ENCODE results near the gene ABHD5. TPM values are rescaled to one million over a fixed set of nuclear protein-coding genes. Genes with fewer than 3 reads are reported as not detected.
A peak's percentile ranks its signal among the peaks of the same experiment; 100 is the strongest.

Gene ABHD5
- polyA plus RNA-seq, 4 donors = 13.8 to 42.5 (median 28.9) TPM

- Histone ChIP-seq H3K27ac (ENCODE audit: low read depth in 1 of 3, low read length in 2 of 3) (no peak overlapping the region), H3K36me3 (ENCODE audit: control insufficient read depth in 3 of 3, insufficient read depth in 2 of 3, low read depth in 1 of 3, low read length in 3 of 3) (peaks cover 0 to 15% (median 3%) of the 10 kb centered on the region in 3 donors), H3K27me3 (ENCODE audit: control insufficient read depth in 3 of 3, insufficient read depth in 3 of 3, low read length in 3 of 3) (no peaks in the 10 kb centered on the region), H3K4me3 (ENCODE audit: low read depth in 1 of 3, low read length in 3 of 3) (no peak overlapping the region), H3K9me3 (ENCODE audit: control insufficient read depth in 2 of 2, insufficient read depth in 1 of 2, low read depth in 1 of 2, low read length in 1 of 2) (peaks cover 0 to 8% of the 10 kb centered on the region in 2 donors), H3K4me1 (ENCODE audit: control insufficient read depth in 3 of 3, insufficient read depth in 2 of 3, low read depth in 1 of 3, low read length in 2 of 3) (peaks cover 0 to 51% (median 10%) of the 10 kb centered on the region in 3 donors)
- 66 to 82% (median 78%) methylated on average over 6 of the region's 6 CpGs for WGBS, 3 donors
- DNase-seq (no peak), FAIRE-seq (no peak)
These were observed 43.0 kb downstream of the ABHD5 start for GRCh38 chr3:43733459-43734384.

DNA sequence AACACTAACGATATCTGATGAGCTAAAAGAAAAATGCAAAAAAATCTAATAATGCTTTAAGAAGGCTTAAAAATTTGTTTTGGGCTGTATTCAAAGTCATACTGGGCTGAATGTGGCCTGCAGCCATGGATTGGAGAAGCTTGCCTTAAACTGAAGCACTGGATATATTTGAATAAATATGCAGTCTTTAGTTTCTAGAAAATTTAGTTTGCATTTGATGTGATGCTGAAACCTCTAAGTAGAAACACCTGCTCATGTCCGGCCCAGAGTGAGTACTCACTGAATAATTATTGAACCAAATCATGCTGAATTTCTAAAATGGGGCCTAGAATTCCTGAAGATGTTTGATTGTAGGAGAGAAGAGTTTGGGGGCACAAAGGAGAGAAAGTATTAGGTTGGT is 43.9 kb downstream of the ABHD5 start:
- FAIRE-seq (no peak), DNase-seq (no peak)
- WGBS, 3 donors = 87 to 94% (median 94%) methylated on average over 2 of the region's 2 CpGs
- H3K9me3 ChIP-seq (ENCODE audit: control insufficient read depth in 2 of 2, insufficient read depth in 1 of 2, low read depth in 1 of 2, low read length in 1 of 2) = peaks cover 0 to 8% of the 10 kb centered on the region in 2 donors
- H3K27me3 ChIP-seq (ENCODE audit: control insufficient read depth in 3 of 3, insufficient read depth in 3 of 3, low read length in 3 of 3) = no peaks in the 10 kb centered on the region
- peaks cover 0 to 15% (median 3%) of the 10 kb centered on the region in 3 donors for H3K36me3 ChIP-seq (ENCODE audit: control insufficient read depth in 3 of 3, insufficient read depth in 2 of 3, low read depth in 1 of 3, low read length in 3 of 3)
- no peak overlapping the region for H3K4me3 ChIP-seq (ENCODE audit: low read depth in 1 of 3, low read length in 3 of 3)
- H3K27ac ChIP-seq (ENCODE audit: low read depth in 1 of 3, low read length in 2 of 3) = peak overlapping the region in 1 of 3 donors; percentile 87
- peaks cover 0 to 47% (median 6%) of the 10 kb centered on the region in 3 donors for H3K4me1 ChIP-seq (ENCODE audit: control insufficient read depth in 3 of 3, insufficient read depth in 2 of 3, low read depth in 1 of 3, low read length in 2 of 3)

DNA sequence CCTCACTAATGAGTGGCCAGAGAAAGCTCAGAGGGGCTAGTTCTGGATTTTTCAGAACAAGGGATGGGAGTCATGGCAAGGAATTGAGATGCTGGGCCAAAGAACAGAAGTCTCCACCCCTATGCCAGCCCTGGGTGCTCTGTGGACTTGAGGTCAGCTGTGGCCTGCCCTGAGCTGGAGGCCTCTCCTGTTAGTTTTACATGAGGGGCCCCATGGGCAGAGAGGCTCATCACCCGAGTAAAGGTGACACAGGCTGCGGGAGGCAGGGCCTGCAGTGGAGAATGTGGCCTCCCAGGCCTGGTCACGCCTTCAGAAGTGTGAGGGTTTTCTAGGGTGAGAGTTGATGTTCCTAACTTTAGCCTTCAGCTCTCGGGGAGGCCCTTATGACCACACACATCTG is 44.9 kb downstream of the ABHD5 start:
- peaks cover 0 to 8% of the 10 kb centered on the region in 2 donors for H3K9me3 ChIP-seq (ENCODE audit: control insufficient read depth in 2 of 2, insufficient read depth in 1 of 2, low read depth in 1 of 2, low read length in 1 of 2)
- peak overlapping the region in 2 of 3 donors; percentile 39 to 87 for H3K27ac ChIP-seq (ENCODE audit: low read depth in 1 of 3, low read length in 2 of 3)
- peaks cover 0 to 39% (median 6%) of the 10 kb centered on the region in 3 donors for H3K4me1 ChIP-seq (ENCODE audit: control insufficient read depth in 3 of 3, insufficient read depth in 2 of 3, low read depth in 1 of 3, low read length in 2 of 3)
- H3K27me3 ChIP-seq (ENCODE audit: control insufficient read depth in 3 of 3, insufficient read depth in 3 of 3, low read length in 3 of 3) = no peaks in the 10 kb centered on the region
- H3K36me3 ChIP-seq (ENCODE audit: control insufficient read depth in 3 of 3, insufficient read depth in 2 of 3, low read depth in 1 of 3, low read length in 3 of 3) = peaks cover 0 to 13% (median 3%) of the 10 kb centered on the region in 3 donors
- DNase-seq (peak; percentile 35 to 76), FAIRE-seq (no peak)
- WGBS, 3 donors = 89 to 95% (median 90%) methylated on average over 4 of the region's 4 CpGs
- H3K4me3 ChIP-seq (ENCODE audit: low read depth in 1 of 3, low read length in 3 of 3) = no peak overlapping the region

- peaks cover 0 to 38% (median 6%) of the 10 kb centered on the region in 3 donors for H3K4me1 ChIP-seq (ENCODE audit: control insufficient read depth in 3 of 3, insufficient read depth in 2 of 3, low read depth in 1 of 3, low read length in 2 of 3)
- H3K4me3 ChIP-seq (ENCODE audit: low read depth in 1 of 3, low read length in 3 of 3) = no peak overlapping the region
- no peak for FAIRE-seq
- peak overlapping the region; percentile 36 to 87 (median 82) for H3K27ac ChIP-seq (ENCODE audit: low read depth in 1 of 3, low read length in 2 of 3)
- DNase-seq = peak; percentile 86 to 91
- WGBS, 3 donors = 11 to 45% (median 35%) methylated on average over 8 of the region's 8 CpGs
- peaks cover 0 to 8% of the 10 kb centered on the region in 2 donors for H3K9me3 ChIP-seq (ENCODE audit: control insufficient read depth in 2 of 2, insufficient read depth in 1 of 2, low read depth in 1 of 2, low read length in 1 of 2)
- H3K27me3 ChIP-seq (ENCODE audit: control insufficient read depth in 3 of 3, insufficient read depth in 3 of 3, low read length in 3 of 3) = no peaks in the 10 kb centered on the region
- peaks cover 0 to 12% (median 3%) of the 10 kb centered on the region in 3 donors for H3K36me3 ChIP-seq (ENCODE audit: control insufficient read depth in 3 of 3, insufficient read depth in 2 of 3, low read depth in 1 of 3, low read length in 3 of 3)
These were observed 46.1 kb downstream of the ABHD5 start for GRCh38 chr3:43736558-43737440.

- Histone ChIP-seq H3K27me3 (ENCODE audit: control insufficient read depth in 3 of 3, insufficient read depth in 3 of 3, low read length in 3 of 3) (no peaks in the 10 kb centered on the region), H3K36me3 (ENCODE audit: control insufficient read depth in 3 of 3, insufficient read depth in 2 of 3, low read depth in 1 of 3, low read length in 3 of 3) (peaks cover 0 to 7% (median 3%) of the 10 kb centered on the region in 3 donors), H3K4me1 (ENCODE audit: control insufficient read depth in 3 of 3, insufficient read depth in 2 of 3, low read depth in 1 of 3, low read length in 2 of 3) (peaks cover 0 to 48% (median 6%) of the 10 kb centered on the region in 3 donors), H3K4me3 (ENCODE audit: low read depth in 1 of 3, low read length in 3 of 3) (no peak overlapping the region), H3K27ac (ENCODE audit: low read depth in 1 of 3, low read length in 2 of 3) (peak overlapping the region in 2 of 3 donors; percentile 65 to 87), H3K9me3 (ENCODE audit: control insufficient read depth in 2 of 2, insufficient read depth in 1 of 2, low read depth in 1 of 2, low read length in 1 of 2) (peaks cover 0 to 8% of the 10 kb centered on the region in 2 donors)
- FAIRE-seq = no peak
- WGBS, 3 donors = 85 to 90% (median 89%) methylated on average over 2 of the region's 2 CpGs
- DNase-seq = no peak
These were observed 47.6 kb downstream of the ABHD5 start for GRCh38 chr3:43738305-43738704.

DNA sequence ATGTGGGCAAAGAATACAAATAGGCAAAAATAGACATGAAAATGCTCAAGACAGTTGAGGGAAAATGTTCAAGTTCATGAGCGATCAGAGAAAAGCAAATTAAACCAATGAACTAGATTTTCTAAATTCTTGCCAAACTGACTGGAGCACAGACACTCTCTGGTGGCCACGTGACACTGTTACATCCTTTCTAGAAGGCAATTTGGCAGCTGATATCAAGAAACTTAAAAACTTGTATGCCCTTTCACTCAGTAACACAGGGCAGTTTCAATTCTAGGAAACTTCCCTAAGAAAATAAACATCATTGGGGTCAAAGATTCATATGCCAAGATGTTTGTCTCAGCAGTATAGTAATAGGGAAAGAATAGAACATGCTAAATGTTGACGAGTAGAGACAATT is 52.2 kb downstream of the ABHD5 start:
- H3K36me3 ChIP-seq (ENCODE audit: control insufficient read depth in 3 of 3, insufficient read depth in 2 of 3, low read depth in 1 of 3, low read length in 3 of 3) = no peaks in the 10 kb centered on the region
- H3K27me3 ChIP-seq (ENCODE audit: control insufficient read depth in 3 of 3, insufficient read depth in 3 of 3, low read length in 3 of 3) = no peaks in the 10 kb centered on the region
- peaks cover 0 to 25% (median 4%) of the 10 kb centered on the region in 3 donors for H3K4me1 ChIP-seq (ENCODE audit: control insufficient read depth in 3 of 3, insufficient read depth in 2 of 3, low read depth in 1 of 3, low read length in 2 of 3)
- WGBS, 3 donors = 22 to 32% (median 30%) methylated on average over 3 of the region's 3 CpGs
- FAIRE-seq (no peak), DNase-seq (peak; percentile 36 to 64)
- peak overlapping the region in 1 of 3 donors; percentile 69 for H3K27ac ChIP-seq (ENCODE audit: low read depth in 1 of 3, low read length in 2 of 3)
- peaks cover 0 to 15% of the 10 kb centered on the region in 2 donors for H3K9me3 ChIP-seq (ENCODE audit: control insufficient read depth in 2 of 2, insufficient read depth in 1 of 2, low read depth in 1 of 2, low read length in 1 of 2)
- H3K4me3 ChIP-seq (ENCODE audit: low read depth in 1 of 3, low read length in 3 of 3) = no peak overlapping the region

DNA sequence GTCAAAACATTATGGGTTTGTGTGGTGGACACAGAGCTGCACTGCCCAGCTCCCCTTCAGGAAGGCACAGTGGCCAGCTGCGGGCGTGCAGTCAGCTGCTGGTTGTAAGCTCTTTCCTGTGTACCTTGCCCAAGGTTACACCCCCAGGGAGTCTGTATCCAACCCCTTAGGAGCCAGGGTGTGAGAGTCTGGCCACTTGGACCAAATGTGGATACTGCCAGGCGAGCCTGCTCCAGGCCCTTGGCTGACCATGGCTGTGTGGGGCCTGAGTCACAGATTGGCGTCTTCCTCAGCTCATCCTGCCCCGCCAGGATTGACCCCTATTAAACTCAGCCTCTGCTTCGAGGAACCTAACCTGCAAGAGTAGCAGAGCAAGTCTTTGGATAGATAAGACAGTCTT is 56.9 kb downstream of the ABHD5 start:
- H3K9me3 ChIP-seq (ENCODE audit: control insufficient read depth in 2 of 2, insufficient read depth in 1 of 2, low read depth in 1 of 2, low read length in 1 of 2) = peaks cover 0 to 15% of the 10 kb centered on the region in 2 donors
- H3K4me3 ChIP-seq (ENCODE audit: low read depth in 1 of 3, low read length in 3 of 3) = no peak overlapping the region
- H3K27me3 ChIP-seq (ENCODE audit: control insufficient read depth in 3 of 3, insufficient read depth in 3 of 3, low read length in 3 of 3) = no peaks in the 10 kb centered on the region
- DNase-seq (peak in 1 of 2 donors; percentile 54), FAIRE-seq (no peak)
- H3K36me3 ChIP-seq (ENCODE audit: control insufficient read depth in 3 of 3, insufficient read depth in 2 of 3, low read depth in 1 of 3, low read length in 3 of 3) = no peaks in the 10 kb centered on the region
- peaks cover 0 to 18% (median 0%) of the 10 kb centered on the region in 3 donors for H3K4me1 ChIP-seq (ENCODE audit: control insufficient read depth in 3 of 3, insufficient read depth in 2 of 3, low read depth in 1 of 3, low read length in 2 of 3)
- peak overlapping the region in 1 of 3 donors; percentile 48 for H3K27ac ChIP-seq (ENCODE audit: low read depth in 1 of 3, low read length in 2 of 3)
- WGBS, 3 donors = 45 to 64% (median 52%) methylated on average over 6 of the region's 6 CpGs

DNA sequence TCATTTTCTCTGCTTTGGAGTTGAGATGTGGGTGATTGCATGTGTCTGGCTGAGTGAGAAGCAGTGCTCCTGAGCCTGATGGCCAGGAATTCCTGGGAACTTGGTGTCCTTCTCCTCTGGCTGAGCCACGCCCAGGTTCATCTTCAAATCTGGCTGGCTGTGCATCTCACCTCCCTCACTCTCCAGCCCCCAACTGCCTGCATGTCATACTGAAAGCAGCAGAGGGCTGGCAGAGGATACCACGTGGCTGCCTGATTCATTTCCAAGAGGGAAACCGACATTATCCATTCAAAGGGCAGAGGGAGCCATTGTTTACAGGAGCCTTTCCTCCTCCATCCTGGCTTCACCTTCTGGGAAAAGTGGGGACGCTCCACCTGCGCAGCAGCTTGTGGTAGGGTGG is 57.4 kb downstream of the ABHD5 start:
- DNase-seq (peak in 1 of 2 donors; percentile 26), FAIRE-seq (no peak)
- no peak overlapping the region for H3K4me3 ChIP-seq (ENCODE audit: low read depth in 1 of 3, low read length in 3 of 3)
- H3K27ac ChIP-seq (ENCODE audit: low read depth in 1 of 3, low read length in 2 of 3) = peak overlapping the region in 1 of 3 donors; percentile 48
- H3K9me3 ChIP-seq (ENCODE audit: control insufficient read depth in 2 of 2, insufficient read depth in 1 of 2, low read depth in 1 of 2, low read length in 1 of 2) = peaks cover 0 to 15% of the 10 kb centered on the region in 2 donors
- WGBS, 3 donors = 57 to 64% (median 58%) methylated on average over 5 of the region's 5 CpGs
- H3K27me3 ChIP-seq (ENCODE audit: control insufficient read depth in 3 of 3, insufficient read depth in 3 of 3, low read length in 3 of 3) = no peaks in the 10 kb centered on the region
- peaks cover 0 to 16% (median 0%) of the 10 kb centered on the region in 3 donors for H3K4me1 ChIP-seq (ENCODE audit: control insufficient read depth in 3 of 3, insufficient read depth in 2 of 3, low read depth in 1 of 3, low read length in 2 of 3)
- H3K36me3 ChIP-seq (ENCODE audit: control insufficient read depth in 3 of 3, insufficient read depth in 2 of 3, low read depth in 1 of 3, low read length in 3 of 3) = no peaks in the 10 kb centered on the region
